Activated CD4-positive, alpha-beta T cell treated with anti-CD3 and anti-CD28 coated beads for 36 hours (primary cell): ENCODE measurements around the gene GIPC2. TPM values are rescaled to one million over a fixed set of nuclear protein-coding genes. Genes with fewer than 3 reads are reported as not detected.

Experiments
- ATAC-seq: fragments of 200-7000 bp; cut with Tn5 transposase; one replicate; pipeline ENCODE4 v1.10.0; 2021; ENCODE audit warnings: mild to moderate bottlenecking, moderate library complexity
- CTCF ChIA-PET: fragments of 350-600 bp; sonication (Branson Sonifier 250); formaldehyde crosslinking; loops from one replicate; lab custom pipeline; 2021; ENCODE audit warnings: antibody characterized with exemption; lab: Charles Lee
- POLR2A ChIA-PET: fragments of 350-600 bp; sonication (Branson Sonifier 250); formaldehyde crosslinking; loops from one replicate; lab custom pipeline; 2021; ENCODE audit warnings: antibody characterized with exemption, inconsistent platforms; lab: Charles Lee
- DNase-seq: peaks from one replicate; pipeline ENCODE4 v3.0.0-alpha.2; 2020
- H3K27ac Mint-ChIP-seq: one replicate; pipeline ENCODE4 v1.8.0; 2021; ENCODE audit warnings: mixed read lengths
- H3K27me3 Mint-ChIP-seq: one replicate; pipeline ENCODE4 v1.8.0; 2021; ENCODE audit warnings: mixed read lengths
- H3K36me3 Mint-ChIP-seq: one replicate; pipeline ENCODE4 v1.8.0; 2021; ENCODE audit warnings: low read depth, mixed read lengths
- H3K4me1 Mint-ChIP-seq: one replicate; pipeline ENCODE4 v1.8.0; 2021; ENCODE audit warnings: mixed read lengths
- H3K4me3 Mint-ChIP-seq: one replicate; pipeline ENCODE4 v1.8.0; 2021; ENCODE audit warnings: mild to moderate bottlenecking, moderate library complexity, mixed read lengths
- H3K9me3 Mint-ChIP-seq: one replicate; pipeline ENCODE4 v1.8.0; 2021; ENCODE audit warnings: low read depth, mixed read lengths
- intact Hi-C, 2 experiments: fragments of 100-400 bp; cut with DNase I in 1 of 2; cut with micrococcal nuclease in 1 of 2; formaldehyde crosslinking; loops; one replicate each; pipeline versions ENCODE4 v1.14.2 to v1.15.1; 2022 to 2024; cut with DNase I, micrococcal nuclease
- total RNA-seq, 2 experiments: library from RNA; stranded (reverse); gene quantifications; one replicate each; pipeline ENCODE4 v1.2.3, GENCODE V29; 2021

GIPC2 gene
- total RNA-seq, 2 experiments from 2014 or later: 0.05 to 0.09 TPM

DNA sequence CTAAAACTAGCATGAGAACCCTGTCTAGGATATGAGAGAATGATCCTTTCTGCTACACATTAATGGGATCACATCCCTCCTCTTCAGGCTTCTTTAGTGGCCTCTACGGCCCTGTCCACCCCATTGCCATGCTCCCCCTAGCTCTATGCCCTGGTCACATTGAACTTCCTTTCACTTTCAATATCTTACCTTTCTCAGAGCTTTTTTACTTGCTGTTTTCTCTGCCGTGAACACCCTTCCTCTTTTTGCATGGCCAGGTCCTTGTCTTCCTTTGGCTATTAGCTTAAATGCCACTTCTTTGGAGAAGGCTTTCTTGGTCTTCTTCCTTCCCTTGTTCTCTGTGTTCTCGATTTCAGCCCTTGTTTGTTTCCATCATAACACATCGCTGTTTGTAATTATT is 97.4 kb downstream of the GIPC2 start:
- Mint-ChIP-seq H3K9me3 (no peaks in the 10 kb centered on the region), H3K27ac (peak overlapping the region; percentile 37), H3K4me3 (peak overlapping the region; percentile 43), H3K36me3 (no peaks in the 10 kb centered on the region), H3K4me1 (peaks cover 17% of the 10 kb centered on the region), H3K27me3 (peaks cover 2% of the 10 kb centered on the region)
- intact Hi-C loops: no loop called here
- ChIA-PET POLR2A (no interaction called here), CTCF (interaction anchor here (0.7 to 8.4 kb wide), 5 partner anchors 12 to 1221 kb away, joined by 3 to 70 read pairs (median 4); no protein-coding TSS in a partner anchor)
- ATAC-seq (peak; percentile 59), DNase-seq (no peak)

DNA sequence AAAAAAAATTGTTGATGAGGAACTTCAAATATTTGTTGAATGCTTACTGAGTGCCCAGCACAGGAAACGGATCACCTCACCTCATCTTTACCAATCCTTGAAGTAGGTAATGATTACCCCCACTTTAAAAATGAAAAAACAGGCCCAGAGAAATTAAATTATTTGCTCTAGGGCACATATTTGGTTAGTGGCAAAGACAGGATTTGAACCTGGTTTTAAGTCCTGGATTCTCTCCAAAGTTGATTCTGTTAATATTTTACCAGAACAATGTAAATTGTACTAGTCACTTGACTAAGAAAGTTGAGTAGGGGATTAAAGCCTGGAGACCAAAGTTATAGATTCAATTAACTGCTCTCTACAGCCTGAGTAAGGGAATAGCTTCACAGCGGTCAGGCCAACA is 97.9 kb downstream of the GIPC2 start:
- peak overlapping the region; percentile 43 for H3K4me3 Mint-ChIP-seq
- H3K27ac Mint-ChIP-seq: no peak overlapping the region
- CTCF ChIA-PET: interaction anchor here (0.8 to 8.4 kb wide), 5 partner anchors 13 to 1220 kb away, joined by 3 to 70 read pairs (median 4); no protein-coding TSS in a partner anchor

DNA sequence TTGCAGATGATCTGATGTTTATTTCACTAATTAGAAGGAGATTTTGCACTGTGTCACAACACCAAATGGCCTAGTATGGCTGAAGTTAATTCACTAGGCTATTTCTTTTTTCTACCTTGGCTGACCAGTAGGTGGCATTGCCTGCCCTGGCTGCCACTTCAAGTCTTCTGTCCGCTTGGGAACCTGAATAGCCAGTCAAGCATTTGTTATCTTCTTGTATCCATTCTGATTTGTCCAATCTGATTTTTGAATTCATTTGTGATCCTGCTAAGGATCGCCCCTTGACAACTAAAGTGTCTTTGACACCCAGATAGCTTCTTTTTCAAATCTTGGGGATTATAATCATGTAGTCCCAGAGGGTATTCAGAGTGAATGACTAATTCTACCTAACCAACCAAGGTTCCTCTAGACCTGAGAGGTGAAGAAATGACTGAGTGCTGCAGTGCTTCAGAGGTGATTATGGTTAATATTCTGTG is 99.4 kb downstream of the GIPC2 start:
- Mint-ChIP-seq H3K4me3 (no peak overlapping the region), H3K36me3 (no peaks in the 10 kb centered on the region), H3K27me3 (peaks cover 2% of the 10 kb centered on the region), H3K4me1 (peaks cover 17% of the 10 kb centered on the region), H3K9me3 (no peaks in the 10 kb centered on the region), H3K27ac (no peak overlapping the region)
- CTCF ChIA-PET: interaction anchor here (0.6 to 8.4 kb wide), 13 partner anchors 11 to 1879 kb away, joined by 3 to 70 read pairs (median 4); partner anchors contain the start of gene IFI44
- POLR2A ChIA-PET: no interaction called here
- intact Hi-C loops: loop anchor here (1.0 to 2.0 kb wide), 3 partner anchors 462 to 531 kb away; no protein-coding TSS in a partner anchor
- ATAC-seq: peak; percentile 70
- DNase-seq: peak; percentile 60

More for the DNA sequence above, 97.9 kb downstream of the GIPC2 start:
- Mint-ChIP-seq H3K9me3 (no peaks in the 10 kb centered on the region), H3K36me3 (no peaks in the 10 kb centered on the region), H3K4me1 (peaks cover 17% of the 10 kb centered on the region), H3K27me3 (peaks cover 2% of the 10 kb centered on the region)
- DNase-seq (no peak), ATAC-seq (no peak)
- POLR2A ChIA-PET: no interaction called here
- intact Hi-C loops: loop anchor here in 1 of 2 experiments (2.0 kb wide), 1 partner anchor 463 kb away; no protein-coding TSS in a partner anchor

DNA sequence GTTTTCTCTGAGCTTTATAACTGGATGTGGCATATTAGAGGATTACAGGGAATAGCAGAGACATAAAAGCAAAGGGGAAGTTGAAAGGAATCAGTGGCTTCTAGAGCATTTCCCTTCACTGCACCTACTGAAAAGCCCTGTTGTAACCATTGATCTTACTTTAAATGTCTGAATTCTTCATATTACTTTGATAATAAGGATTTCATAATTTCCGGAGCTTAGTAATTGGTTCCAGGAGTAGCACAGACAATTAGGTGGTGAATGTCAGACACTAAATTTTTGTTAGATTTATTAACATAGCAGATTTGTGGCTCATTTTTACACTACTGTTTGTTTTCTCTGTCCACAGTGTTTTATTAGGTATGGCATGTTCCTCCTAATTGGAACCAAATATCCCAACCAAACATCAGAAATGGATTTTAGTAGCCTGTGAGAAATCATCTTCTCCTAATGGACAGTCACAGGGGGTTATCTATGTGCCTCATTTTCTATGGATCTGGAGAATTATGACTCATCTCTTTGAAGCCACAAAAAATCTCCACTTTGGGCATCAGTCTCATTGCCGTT is 100.5 kb downstream of the GIPC2 start:
- DNase-seq (no peak), ATAC-seq (no peak)
- ChIA-PET POLR2A (no interaction called here), CTCF (interaction anchor here (0.6 to 8.4 kb wide), 8 partner anchors 15 to 518 kb away, joined by 3 to 70 read pairs (median 4); no protein-coding TSS in a partner anchor)
- Mint-ChIP-seq H3K36me3 (no peaks in the 10 kb centered on the region), H3K9me3 (no peaks in the 10 kb centered on the region), H3K4me3 (no peak overlapping the region), H3K27me3 (peaks cover 4% of the 10 kb centered on the region), H3K27ac (no peak overlapping the region), H3K4me1 (peaks cover 17% of the 10 kb centered on the region)
- intact Hi-C loops: no loop called here

DNA sequence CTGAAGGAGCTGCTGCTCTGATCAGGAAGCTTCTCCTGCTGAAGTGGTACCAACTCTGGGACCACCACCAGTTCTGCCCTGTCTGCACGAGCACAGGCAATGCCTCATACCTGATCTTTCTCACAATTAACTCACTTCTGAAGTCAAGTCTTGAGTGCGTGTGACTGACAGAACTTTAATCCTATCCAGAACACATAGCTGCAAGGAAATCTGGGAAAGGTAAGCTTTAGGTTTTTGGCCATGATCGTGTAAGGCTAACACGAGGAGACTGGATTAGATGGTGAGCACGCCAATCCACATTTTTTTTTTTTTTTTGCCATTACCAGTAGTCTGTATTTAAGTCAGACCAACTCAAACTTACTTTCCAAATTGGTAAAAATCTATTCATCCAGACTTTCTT is 101.3 kb downstream of the GIPC2 start:
- POLR2A ChIA-PET: no interaction called here
- CTCF ChIA-PET: interaction anchor here (1.1 to 8.4 kb wide), 3 partner anchors 16 to 460 kb away, joined by 3 to 70 read pairs (median 30); no protein-coding TSS in a partner anchor
- peaks cover 12% of the 10 kb centered on the region for H3K4me1 Mint-ChIP-seq
- no peak overlapping the region for H3K27ac Mint-ChIP-seq
- ATAC-seq: no peak
- H3K4me3 Mint-ChIP-seq: no peak overlapping the region
- H3K27me3 Mint-ChIP-seq: peaks cover 4% of the 10 kb centered on the region
- intact Hi-C loops: no loop called here
- no peaks in the 10 kb centered on the region for H3K9me3 Mint-ChIP-seq
- H3K36me3 Mint-ChIP-seq: no peaks in the 10 kb centered on the region
- no peak for DNase-seq

DNA sequence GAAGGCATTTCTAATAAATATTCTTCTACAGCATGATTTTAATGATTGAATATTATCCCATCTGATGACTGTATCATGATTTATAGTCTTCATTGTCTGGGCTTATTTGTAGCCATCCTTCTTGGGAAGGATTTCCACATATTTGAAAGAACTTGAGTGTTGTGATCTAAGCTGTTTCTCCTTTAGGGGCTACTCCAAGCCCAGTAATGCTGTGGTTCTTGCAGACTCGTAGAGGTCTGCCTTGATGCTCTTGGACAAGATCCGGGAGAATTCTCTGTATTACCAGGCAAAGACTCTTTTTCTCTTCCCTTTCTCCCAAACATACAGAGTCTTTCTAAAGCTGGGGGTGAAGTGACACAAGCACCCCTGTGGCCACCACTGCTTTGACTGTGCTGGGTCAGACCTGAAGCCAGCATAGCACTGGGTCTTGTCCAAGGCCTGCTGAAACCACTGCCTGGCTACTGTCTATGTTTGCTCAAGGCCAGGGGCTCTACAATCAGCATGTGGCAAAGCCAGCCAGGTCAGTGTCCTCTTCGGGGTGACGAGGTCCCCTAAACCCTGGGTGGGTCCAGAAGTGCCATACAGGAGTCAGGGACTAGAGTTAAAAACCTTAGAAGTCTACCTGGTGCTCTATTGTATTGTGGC is 107.4 kb downstream of the GIPC2 start:
- CTCF ChIA-PET: interaction anchor here (0.7 kb wide), 1 partner anchor 185 kb away, joined by 3 read pairs; no protein-coding TSS in a partner anchor
- H3K4me1 Mint-ChIP-seq: no peaks in the 10 kb centered on the region
- DNase-seq (no peak), ATAC-seq (no peak)
- H3K27me3 Mint-ChIP-seq: peaks cover 8% of the 10 kb centered on the region
- POLR2A ChIA-PET: no interaction called here
- no peak overlapping the region for H3K27ac Mint-ChIP-seq
- no peaks in the 10 kb centered on the region for H3K9me3 Mint-ChIP-seq
- H3K36me3 Mint-ChIP-seq: no peaks in the 10 kb centered on the region
- H3K4me3 Mint-ChIP-seq: no peak overlapping the region
- intact Hi-C loops: no loop called here

DNA sequence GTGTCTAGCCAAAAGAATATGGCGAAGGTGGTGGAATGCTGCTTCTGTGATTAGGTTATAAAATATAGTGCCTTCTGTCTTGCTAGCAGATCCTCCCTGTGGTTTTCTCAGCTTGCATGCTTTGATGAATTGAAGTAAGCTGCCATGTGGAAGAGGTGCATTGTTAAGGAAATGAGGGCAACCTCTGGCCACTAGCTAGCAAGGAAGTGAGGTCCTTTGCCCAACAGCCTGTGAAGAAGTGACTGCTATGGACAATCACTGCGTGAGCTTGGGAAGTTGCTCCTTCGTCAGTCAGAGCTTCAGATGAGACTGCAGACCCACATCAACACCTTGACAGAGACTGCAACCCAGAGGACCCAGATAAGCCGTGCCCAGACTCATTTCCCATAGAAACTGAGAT is 109.4 kb downstream of the GIPC2 start:
- Mint-ChIP-seq H3K27me3 (peaks cover 12% of the 10 kb centered on the region), H3K9me3 (no peaks in the 10 kb centered on the region), H3K27ac (no peak overlapping the region), H3K36me3 (no peaks in the 10 kb centered on the region), H3K4me3 (no peak overlapping the region), H3K4me1 (no peaks in the 10 kb centered on the region)
- intact Hi-C loops: no loop called here
- ChIA-PET CTCF (interaction anchor here (1.0 to 1.5 kb wide), 3 partner anchors 10 to 28 kb away, joined by 3 to 4 read pairs (median 3); no protein-coding TSS in a partner anchor), POLR2A (no interaction called here)
- DNase-seq: no peak
- no peak for ATAC-seq

DNA sequence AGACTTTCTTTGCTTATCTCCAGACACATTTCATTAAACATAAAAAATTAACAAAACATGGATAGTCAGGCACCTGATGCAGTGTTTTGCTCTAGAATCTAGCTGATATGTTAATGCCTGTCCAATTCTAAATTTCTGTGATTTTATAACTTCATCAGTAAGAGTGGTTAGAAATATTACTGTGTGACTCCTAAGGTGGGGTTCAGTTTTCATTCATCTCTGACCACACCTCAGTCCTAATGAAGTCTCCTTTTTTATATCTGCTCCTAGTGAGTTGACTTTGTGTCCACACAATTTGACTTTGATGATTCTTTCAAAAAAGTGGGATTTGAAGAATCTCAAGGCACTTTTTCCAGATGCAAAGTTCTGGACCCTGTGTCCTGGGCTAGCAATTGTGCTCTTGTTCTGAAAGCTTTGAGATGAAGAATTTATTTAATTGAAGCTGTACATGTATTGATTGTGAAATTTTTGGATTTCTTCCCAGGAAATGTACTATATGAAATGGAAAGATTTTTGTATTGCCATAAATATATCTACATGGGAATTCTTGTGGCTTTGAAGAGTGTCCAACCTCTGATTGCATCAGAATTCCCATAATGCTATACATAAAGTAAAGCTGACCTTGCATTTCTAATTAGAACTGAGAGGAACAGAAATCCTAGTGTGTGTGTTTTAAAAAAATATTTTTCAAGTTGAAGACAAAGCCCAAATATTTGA is 111.2 kb downstream of the GIPC2 start:
- ChIA-PET CTCF (no interaction called here), POLR2A (no interaction called here)
- H3K9me3 Mint-ChIP-seq: no peaks in the 10 kb centered on the region
- no peak overlapping the region for H3K4me3 Mint-ChIP-seq
- H3K36me3 Mint-ChIP-seq: no peaks in the 10 kb centered on the region
- ATAC-seq (no peak), DNase-seq (no peak)
- no peak overlapping the region for H3K27ac Mint-ChIP-seq
- peaks cover 11% of the 10 kb centered on the region for H3K27me3 Mint-ChIP-seq
- H3K4me1 Mint-ChIP-seq: no peaks in the 10 kb centered on the region
- intact Hi-C loops: no loop called here

DNA sequence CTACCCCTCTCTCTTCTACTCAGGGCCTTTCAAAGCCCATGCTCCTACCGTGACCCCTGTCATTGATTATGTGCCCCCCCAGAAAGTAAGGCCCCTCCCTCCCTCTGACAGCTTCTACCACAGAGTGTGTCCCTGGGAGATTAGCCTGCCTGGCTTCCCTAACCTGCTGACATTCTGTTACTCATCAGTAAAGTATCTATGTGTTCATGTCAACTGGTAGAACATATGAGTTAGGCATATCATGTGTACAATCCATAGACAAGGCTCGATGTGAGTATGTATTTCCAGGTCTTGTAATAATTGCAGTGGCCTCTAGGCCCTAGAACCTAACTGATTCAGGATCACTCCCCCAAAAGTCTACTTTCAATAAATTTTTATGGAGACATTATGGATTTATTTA is 120.0 kb downstream of the GIPC2 start:
- no peak for ATAC-seq
- no peaks in the 10 kb centered on the region for H3K4me1 Mint-ChIP-seq
- intact Hi-C loops: no loop called here
- H3K36me3 Mint-ChIP-seq: no peaks in the 10 kb centered on the region
- H3K27me3 Mint-ChIP-seq: no peaks in the 10 kb centered on the region
- no peak overlapping the region for H3K27ac Mint-ChIP-seq
- ChIA-PET POLR2A (no interaction called here), CTCF (interaction anchor here (1.0 kb wide), 1 partner anchor 250 kb away, joined by 3 read pairs; no protein-coding TSS in a partner anchor)
- H3K9me3 Mint-ChIP-seq: no peaks in the 10 kb centered on the region
- DNase-seq: no peak
- no peak overlapping the region for H3K4me3 Mint-ChIP-seq

DNA sequence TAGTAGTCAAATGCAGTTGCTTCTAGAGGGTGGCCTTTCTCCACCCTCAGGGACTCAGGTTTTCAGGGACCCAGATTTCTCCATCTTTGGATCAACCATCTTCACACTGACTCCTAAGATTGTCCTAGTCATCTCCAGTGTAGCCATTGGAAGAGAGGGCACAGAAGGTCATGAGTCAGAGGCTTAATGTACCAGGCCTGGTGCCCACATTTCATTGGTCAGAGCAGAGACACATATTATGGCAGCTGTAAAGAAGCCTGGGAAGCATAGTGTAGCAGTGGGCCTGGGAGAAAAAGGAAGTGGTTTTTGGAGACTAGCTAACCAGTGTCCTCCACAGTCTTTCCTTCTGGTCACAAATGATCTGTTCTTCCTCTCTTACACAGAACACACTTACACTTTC is 122.5 kb downstream of the GIPC2 start:
- intact Hi-C loops: no loop called here
- peaks cover 6% of the 10 kb centered on the region for H3K4me1 Mint-ChIP-seq
- H3K9me3 Mint-ChIP-seq: no peaks in the 10 kb centered on the region
- H3K27ac Mint-ChIP-seq: no peak overlapping the region
- no peak overlapping the region for H3K4me3 Mint-ChIP-seq
- DNase-seq (no peak), ATAC-seq (no peak)
- ChIA-PET CTCF (interaction anchor here (0.6 to 1.2 kb wide), 2 partner anchors 23 to 677 kb away, joined by 4 to 5 read pairs; no protein-coding TSS in a partner anchor), POLR2A (no interaction called here)
- no peaks in the 10 kb centered on the region for H3K27me3 Mint-ChIP-seq
- no peaks in the 10 kb centered on the region for H3K36me3 Mint-ChIP-seq

DNA sequence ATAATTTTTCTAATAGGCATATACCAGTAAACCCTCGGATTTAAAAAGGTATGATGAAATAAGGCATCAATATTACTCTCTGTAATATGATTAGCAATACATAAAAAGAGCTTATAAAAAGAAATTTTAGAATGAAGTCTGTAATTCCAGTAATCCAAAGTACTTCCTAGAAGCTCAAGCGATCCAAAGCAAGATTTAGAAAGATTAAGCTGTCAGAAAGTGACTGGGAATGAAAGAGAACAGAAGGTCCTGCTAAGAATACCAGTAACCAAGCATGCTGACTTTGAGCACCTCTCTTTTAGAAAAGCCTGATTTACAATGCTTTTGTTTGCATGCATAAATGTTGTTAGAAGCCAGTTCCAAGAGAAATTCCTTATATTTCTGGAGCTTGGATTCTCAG is 125.1 kb downstream of the GIPC2 start:
- no peak overlapping the region for H3K4me3 Mint-ChIP-seq
- no peaks in the 10 kb centered on the region for H3K36me3 Mint-ChIP-seq
- intact Hi-C loops: no loop called here
- DNase-seq (no peak), ATAC-seq (no peak)
- no peaks in the 10 kb centered on the region for H3K27me3 Mint-ChIP-seq
- H3K9me3 Mint-ChIP-seq: no peaks in the 10 kb centered on the region
- H3K4me1 Mint-ChIP-seq: peaks cover 6% of the 10 kb centered on the region
- ChIA-PET POLR2A (interaction anchor here (0.6 kb wide), 1 partner anchor 245 kb away, joined by 3 read pairs; no protein-coding TSS in a partner anchor), CTCF (interaction anchor here (1.0 kb wide), 1 partner anchor 30 kb away, joined by 3 read pairs; no protein-coding TSS in a partner anchor)
- H3K27ac Mint-ChIP-seq: no peak overlapping the region
